ENCODE data around the gene CIZ1. TPM values are rescaled to one million over a fixed set of nuclear protein-coding genes. Genes with fewer than 3 reads are reported as not detected.
"Not testable (repeated sequence)": the region's sequence is repeated elsewhere in the genome, so short reads cannot be mapped to it uniquely, and the experiment has no call there.

The CIZ1 gene
- total RNA-seq, 1 donor, result 34.1 TPM

DNA sequence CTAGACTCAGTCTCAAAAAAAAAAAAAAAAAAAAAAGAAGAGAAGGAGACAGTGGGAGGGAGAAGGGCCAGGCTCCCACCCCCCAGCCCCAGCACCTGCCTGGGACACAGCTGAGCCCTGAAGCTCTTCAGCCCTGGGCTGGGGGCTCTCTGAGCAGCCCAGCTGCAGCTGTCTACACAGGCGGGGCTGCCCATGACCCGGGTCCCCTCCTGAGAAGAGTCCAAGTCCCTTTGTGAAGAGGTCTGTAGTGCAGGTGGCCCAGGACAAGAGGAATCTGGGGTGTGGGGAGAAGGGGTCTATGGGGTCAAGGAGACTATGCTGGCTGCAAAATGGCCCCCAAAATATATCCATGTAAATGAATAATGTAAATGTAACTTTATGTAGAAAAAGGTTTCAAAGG lies 48.8 kb downstream of the CIZ1 start:
- DNase-seq (ENCODE audit: low read depth), result no peak
- H3K4me3 ChIP-seq (ENCODE audit: low read depth, low read length), result no peak overlapping the region
- TF ChIP-seq, protein P1, sequence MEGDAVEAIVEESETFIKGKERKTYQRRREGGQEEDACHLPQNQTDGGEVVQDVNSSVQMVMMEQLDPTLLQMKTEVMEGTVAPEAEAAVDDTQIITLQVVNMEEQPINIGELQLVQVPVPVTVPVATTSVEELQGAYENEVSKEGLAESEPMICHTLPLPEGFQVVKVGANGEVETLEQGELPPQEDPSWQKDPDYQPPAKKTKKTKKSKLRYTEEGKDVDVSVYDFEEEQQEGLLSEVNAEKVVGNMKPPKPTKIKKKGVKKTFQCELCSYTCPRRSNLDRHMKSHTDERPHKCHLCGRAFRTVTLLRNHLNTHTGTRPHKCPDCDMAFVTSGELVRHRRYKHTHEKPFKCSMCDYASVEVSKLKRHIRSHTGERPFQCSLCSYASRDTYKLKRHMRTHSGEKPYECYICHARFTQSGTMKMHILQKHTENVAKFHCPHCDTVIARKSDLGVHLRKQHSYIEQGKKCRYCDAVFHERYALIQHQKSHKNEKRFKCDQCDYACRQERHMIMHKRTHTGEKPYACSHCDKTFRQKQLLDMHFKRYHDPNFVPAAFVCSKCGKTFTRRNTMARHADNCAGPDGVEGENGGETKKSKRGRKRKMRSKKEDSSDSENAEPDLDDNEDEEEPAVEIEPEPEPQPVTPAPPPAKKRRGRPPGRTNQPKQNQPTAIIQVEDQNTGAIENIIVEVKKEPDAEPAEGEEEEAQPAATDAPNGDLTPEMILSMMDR (IDR thresholded peaks at IDR 0.05; ENCODE audit: insufficient read depth, low read depth, low read length), result no peak

DNA sequence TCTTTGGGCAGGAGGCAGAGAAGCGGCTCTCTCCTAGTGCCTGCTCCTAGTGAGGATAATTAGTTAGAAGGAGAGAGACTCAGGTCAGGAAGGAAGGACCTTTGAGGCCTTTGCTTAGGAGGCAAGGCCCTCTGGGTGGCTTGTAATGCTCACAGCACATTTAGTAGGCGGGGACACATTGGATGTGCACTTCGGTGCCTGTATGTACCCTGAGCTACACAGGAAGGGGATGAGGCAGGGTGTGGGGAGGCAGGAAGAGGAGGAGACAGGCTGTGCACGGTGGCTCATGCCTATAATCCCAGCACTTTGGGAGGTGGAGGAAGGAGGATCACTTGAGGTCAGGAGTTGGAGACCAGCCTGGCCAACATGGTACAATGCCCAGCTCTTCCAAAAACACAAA lies 49.3 kb downstream of the CIZ1 start:
- DNase-seq (ENCODE audit: low read depth), result no peak
- no peak overlapping the region for H3K4me3 ChIP-seq (ENCODE audit: low read depth, low read length)
- TF ChIP-seq, protein P1 (IDR thresholded peaks at IDR 0.05; ENCODE audit: insufficient read depth, low read depth, low read length), result no peak

DNA sequence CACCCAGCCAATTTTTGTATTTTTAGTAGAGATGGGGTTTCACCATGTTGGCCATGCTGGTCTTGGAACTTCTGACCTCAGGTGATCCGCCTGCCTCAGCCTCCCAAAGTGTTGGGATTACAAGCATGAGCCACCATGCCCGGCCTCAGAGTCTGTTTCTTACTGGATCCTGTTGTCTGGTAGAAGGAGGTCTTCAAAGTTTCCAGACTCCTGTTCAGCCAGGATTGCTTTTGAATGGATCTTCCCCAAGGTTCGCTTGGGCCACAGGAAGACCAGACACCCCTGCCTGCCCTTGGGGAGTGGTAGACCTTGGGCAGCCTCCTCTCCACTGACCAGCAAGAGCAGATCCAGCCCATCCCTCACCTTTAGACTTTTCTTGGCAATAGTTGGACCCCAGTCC lies 49.8 kb downstream of the CIZ1 start:
- DNase-seq (ENCODE audit: low read depth), result no peak
- TF ChIP-seq, protein P1 (IDR thresholded peaks at IDR 0.05; ENCODE audit: insufficient read depth, low read depth, low read length), result no peak

DNA sequence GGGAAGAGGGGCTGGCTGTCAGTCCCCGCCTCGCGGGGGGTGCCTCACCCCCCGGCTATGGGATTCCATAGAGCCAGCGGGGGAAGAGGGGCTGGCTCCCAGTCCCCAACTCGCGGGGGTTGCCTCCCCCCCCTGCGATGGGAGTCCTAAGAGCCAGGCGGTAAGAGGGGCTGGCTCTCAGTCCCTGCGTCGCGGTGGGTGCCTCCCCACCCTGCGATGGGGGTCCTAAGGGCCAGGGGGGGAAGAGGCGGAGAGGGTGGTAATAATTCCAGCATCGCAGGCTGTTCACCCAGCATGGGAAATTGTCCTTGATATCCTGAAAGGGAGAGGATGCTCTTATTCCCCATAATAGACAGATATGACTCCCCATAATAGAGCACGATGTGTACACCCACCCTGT lies 51.8 kb downstream of the CIZ1 start:
- TF ChIP-seq, protein P1 (IDR thresholded peaks at IDR 0.05; ENCODE audit: insufficient read depth, low read depth, low read length), result no peak
- no peak overlapping the region for H3K4me3 ChIP-seq (ENCODE audit: low read depth, low read length)
- no peak for DNase-seq (ENCODE audit: low read depth)

More for the DNA sequence above, 49.8 kb downstream of the CIZ1 start:
- H3K4me3 ChIP-seq (ENCODE audit: low read depth, low read length), result no peak overlapping the region

DNA sequence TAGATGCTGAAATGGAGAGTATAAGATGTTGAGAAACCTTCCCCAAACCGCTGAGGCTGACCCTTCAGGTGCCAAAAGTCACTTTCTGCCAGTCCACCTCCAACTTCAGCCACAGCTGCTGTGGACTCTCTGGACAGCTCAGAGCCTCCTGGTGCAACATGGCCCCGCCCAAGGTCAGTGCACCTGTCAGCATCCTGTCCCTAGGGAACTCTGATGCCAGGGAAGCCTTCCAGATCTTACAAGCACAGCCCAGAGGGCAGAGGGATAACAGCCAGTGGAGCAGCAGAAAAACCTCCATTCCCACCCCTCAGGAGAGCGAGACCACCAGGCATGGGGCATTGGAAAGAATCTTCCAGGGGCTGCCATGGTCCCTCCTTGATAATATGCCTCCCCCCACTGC lies 53.4 kb downstream of the CIZ1 start:
- no peak for DNase-seq (ENCODE audit: low read depth)
- H3K4me3 ChIP-seq (ENCODE audit: low read depth, low read length), result no peak overlapping the region
- TF ChIP-seq, protein P1 (IDR thresholded peaks at IDR 0.05; ENCODE audit: insufficient read depth, low read depth, low read length), result no peak

DNA sequence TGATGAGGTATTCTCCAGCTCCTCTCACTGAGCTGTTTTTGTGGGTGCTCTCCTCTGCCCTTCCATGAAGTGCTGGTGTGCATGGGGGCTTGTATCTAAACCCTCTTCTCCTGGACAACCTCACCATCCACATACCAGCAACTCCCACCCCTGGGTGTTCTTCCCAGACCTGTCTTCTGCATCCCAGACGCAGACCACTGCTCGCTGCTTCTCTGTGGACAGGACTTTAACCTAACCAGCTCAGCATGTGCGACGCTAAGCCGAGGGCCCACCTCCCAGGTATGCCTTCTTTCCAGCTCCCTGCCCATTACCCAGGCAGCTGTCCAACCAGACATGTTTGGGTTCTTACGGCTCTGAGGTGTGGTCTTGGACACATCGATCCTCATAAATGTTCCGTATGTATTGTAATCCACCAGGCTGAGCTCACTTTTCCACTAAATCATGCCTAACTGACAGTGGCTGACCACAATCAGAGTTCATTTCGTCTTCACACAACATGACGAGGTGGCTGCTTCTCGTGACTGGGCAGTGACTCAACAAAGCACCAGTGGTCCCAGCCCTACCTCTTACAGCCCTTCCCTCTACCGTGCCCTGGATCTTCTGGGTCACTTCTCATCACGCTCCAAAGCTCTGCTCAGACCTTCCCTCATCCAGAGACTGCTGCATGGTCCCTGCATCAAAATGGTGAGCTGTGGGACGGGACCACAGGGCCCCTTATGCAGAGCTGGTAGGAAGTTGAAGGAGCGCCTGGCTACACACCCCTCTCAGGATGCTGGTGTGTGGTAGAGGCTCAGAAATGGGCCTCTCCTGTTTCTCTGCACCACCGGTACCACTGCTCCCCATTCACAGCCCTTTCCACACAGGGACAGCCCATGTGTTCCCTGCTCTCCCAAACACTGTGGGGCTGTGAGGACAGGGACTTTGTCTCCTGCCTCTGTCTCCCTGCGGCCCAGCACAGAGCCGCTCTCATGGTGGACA lies 54.3 kb downstream of the CIZ1 start:
- peak; percentile 53 for DNase-seq (ENCODE audit: low read depth)
- TF ChIP-seq, protein P1 (IDR thresholded peaks at IDR 0.05; ENCODE audit: insufficient read depth, low read depth, low read length), result no peak
- no peak overlapping the region for H3K4me3 ChIP-seq (ENCODE audit: low read depth, low read length)

DNA sequence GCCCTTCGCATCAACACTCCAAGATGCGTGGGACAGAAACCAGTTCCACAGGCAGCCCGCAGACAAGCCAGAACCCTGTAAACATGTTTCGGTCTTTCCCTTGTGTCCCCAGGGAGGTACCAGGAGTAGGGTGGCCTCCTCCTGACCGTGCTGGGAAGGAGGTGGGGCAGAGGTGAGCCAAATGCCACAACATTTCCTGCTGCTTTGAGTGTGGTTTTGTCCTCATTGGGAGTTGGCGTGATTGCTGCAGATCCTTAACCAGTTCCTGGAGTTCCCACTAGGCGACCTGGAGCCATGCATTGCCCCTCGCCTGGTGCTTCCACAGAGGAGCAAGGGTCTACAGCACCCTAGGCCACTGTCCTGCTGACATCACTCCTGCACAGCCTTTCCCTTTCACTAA lies 55.8 kb downstream of the CIZ1 start:
- DNase-seq (ENCODE audit: low read depth); H3K4me3 ChIP-seq (ENCODE audit: low read depth, low read length): not testable (repeated sequence)

DNA sequence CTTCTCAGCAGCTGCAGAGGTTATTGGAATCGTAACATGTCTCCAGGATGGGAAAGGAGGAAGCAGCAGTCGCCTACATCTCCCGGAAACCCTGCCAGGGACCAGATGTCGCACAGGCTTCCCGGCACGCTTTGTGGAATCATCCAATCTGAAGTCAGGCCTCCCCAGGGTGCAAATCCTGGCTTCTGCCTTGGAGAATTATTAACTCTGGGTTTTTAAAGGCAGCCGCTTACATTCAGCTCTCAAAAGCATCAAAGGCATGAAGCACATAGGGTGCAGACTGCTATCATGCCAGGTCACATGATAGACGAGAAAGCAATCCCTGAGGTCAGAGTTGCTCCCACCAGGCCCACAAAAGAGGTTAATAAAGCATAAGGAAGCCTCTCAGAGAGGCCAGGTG lies 59.2 kb downstream of the CIZ1 start:
- DNase-seq (ENCODE audit: low read depth); H3K4me3 ChIP-seq (ENCODE audit: low read depth, low read length): not testable (repeated sequence)

DNA sequence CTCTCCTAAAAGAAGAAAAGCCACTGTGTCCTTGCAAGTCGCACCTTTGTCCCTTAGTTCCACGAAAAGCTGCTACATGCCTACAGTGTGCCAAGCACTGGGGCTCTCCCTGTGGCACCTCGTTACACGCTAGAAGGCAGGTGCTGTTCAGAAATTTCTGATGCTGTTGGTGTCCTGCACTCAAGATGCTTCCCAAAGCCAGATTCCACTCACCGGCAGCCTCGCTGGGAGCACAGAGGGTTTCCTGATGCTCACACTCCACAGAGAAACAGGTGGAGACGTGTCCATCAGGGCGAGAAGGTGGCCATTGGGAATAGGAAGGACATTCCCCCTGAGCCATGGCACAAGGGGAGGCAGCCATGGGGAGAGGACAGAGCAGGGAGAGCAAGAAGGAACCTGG lies 60.0 kb downstream of the CIZ1 start:
- not testable (repeated sequence) for H3K4me3 ChIP-seq (ENCODE audit: low read depth, low read length); DNase-seq (ENCODE audit: low read depth)

DNA sequence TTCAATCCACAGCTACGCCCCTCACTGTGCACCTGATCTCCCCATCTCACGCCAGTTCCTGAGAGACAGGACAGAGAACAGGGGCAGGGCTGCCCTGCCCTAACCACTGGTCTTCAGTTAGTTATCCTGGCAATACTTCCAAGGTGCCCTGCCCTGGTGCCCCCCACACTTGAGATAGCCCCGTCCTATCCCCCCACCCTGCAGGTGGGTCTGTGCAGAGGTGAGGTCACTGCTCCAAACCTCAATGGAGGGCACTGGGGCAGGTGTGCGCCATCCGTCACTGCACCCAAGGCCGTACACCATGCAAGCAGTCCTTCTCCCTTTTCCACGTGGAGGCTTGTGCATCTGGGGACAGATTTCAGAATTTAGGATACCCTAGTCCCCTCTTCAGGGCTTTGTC lies 60.7 kb downstream of the CIZ1 start:
- DNase-seq (ENCODE audit: low read depth), result not testable (repeated sequence)

More for the DNA sequence above, 60.7 kb downstream of the CIZ1 start:
- H3K4me3 ChIP-seq (ENCODE audit: low read depth, low read length), result not testable (repeated sequence)
